A673 (cell line): ENCODE data around the gene MEGF11. TPM values are rescaled to one million over a fixed set of nuclear protein-coding genes. Genes with fewer than 3 reads are reported as not detected.

ENCODE experiments used
- BruUV-seq: library from RNA; stranded (reverse); fragments of 400-500 nt; replicated peaks from 2 replicates; lab custom pipeline; 2021; lab: Mats Ljungman, UMichigan
- CTCF ChIA-PET: fragments of 300-600 bp; sonication (Branson Sonifier 250); formaldehyde crosslinking; loops from one replicate; lab custom pipeline; 2022; ENCODE audit warnings: antibody characterized with exemption; lab: Charles Lee
- POLR2A ChIA-PET: fragments of 300-600 bp; sonication (Branson Sonifier 250); formaldehyde crosslinking; loops from one replicate; lab custom pipeline; 2022; ENCODE audit warnings: antibody characterized with exemption; ENCODE audit not compliant: low non-redundant PET; lab: Charles Lee
- DNase-seq: peaks from one replicate; pipeline ENCODE4 v3.0.0-alpha.2; 2015; ENCODE audit warnings: low spot score
- H3K27ac ChIP-seq: fragments of 200-600 bp; sonication (generic); 2 replicates; pipeline ENCODE4 v1.5.1; 2016; ENCODE audit warnings: mixed run types, low read depth, mild to moderate bottlenecking, mixed read lengths, antibody characterized with exemption, low read length; ENCODE audit not compliant: poor library complexity, severe bottlenecking
- H3K27me3 ChIP-seq: fragments of 200-600 bp; sonication (generic); replicated peaks from 2 replicates; pipeline ENCODE4 v1.6.1; 2017; ENCODE audit warnings: mixed run types, low read depth, mild to moderate bottlenecking, mixed read lengths, antibody characterized with exemption, low read length; ENCODE audit not compliant: insufficient read depth, poor library complexity
- H3K36me3 ChIP-seq: fragments of 200-600 bp; sonication (generic); 2 replicates; pipeline ENCODE4 v1.6.1; 2016; ENCODE audit warnings: mixed run types, mild to moderate bottlenecking, mixed read lengths, antibody characterized with exemption, low read length; ENCODE audit not compliant: insufficient read depth, poor library complexity, severe bottlenecking
- H3K4me1 ChIP-seq: fragments of 200-600 bp; sonication (generic); 2 replicates; pipeline ENCODE4 v1.6.1; 2017; ENCODE audit warnings: mixed run types, mild to moderate bottlenecking, mixed read lengths, antibody characterized with exemption, low read length; ENCODE audit not compliant: insufficient read depth, poor library complexity, severe bottlenecking
- H3K4me3 ChIP-seq: fragments of 200-600 bp; sonication (generic); 2 replicates; pipeline ENCODE4 v1.5.1; 2016; ENCODE audit warnings: low read depth, mixed run types, mild to moderate bottlenecking, mixed read lengths, low read length; ENCODE audit not compliant: poor library complexity, severe bottlenecking
- H3K9me3 ChIP-seq: fragments of 200-600 bp; sonication (generic); 2 replicates; pipeline ENCODE4 v1.6.1; 2016; ENCODE audit warnings: mixed run types, low read depth, mild to moderate bottlenecking, mixed read lengths, antibody characterized with exemption, low read length; ENCODE audit not compliant: poor library complexity, severe bottlenecking
- CTCF ChIP-seq: fragments of 300-800, 200-600 bp; sonication (generic); conservative IDR thresholded peaks from 2 replicates; pipeline ENCODE4 v1.5.1; 2017; ENCODE audit warnings: low read depth, mild to moderate bottlenecking, antibody characterized with exemption, low read length, moderate library complexity, mixed read lengths
- EZH2 ChIP-seq: fragments of 200-600 bp; sonication (generic); IDR thresholded peaks from 2 replicates; pipeline ENCODE4 v1.6.1; 2017; ENCODE audit warnings: borderline replicate concordance, low read depth, mild to moderate bottlenecking, mixed read lengths, antibody characterized with exemption, low read length; ENCODE audit not compliant: poor library complexity, severe bottlenecking
- intact Hi-C: fragments of 100-400 bp; cut with micrococcal nuclease; formaldehyde crosslinking; loops from one replicate; pipeline ENCODE4 v1.10.0; 2022; ENCODE audit not compliant: unreplicated experiment
- total RNA-seq: library from RNA; stranded (reverse); gene quantifications from 2 replicates; pipeline ENCODE4 v1.2.3, GENCODE V29; 2021

Gene MEGF11
- total RNA-seq, 1 experiment from 2014 or later = 0.43 TPM

DNA sequence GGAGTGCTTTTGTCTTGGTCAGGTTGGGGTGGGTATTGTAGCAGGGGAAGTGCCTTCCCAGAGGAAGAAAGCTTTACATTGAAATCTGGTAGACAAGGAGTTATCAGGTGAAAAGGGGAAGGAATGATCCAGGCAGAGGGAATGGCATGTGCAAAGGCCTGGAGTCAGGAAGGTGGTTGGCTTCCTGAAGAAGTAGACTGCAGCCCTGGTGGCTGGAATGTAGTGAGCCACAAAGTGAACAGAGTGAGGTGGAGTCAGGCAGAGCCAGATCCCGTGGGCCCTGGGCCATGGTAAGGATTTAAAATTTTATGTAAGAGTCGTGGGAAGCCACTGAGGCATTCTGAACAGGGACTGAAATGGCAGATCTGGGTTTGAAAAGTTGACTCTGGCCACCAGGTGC lies 326.0 kb downstream of the MEGF11 start:
- no peaks in the 10 kb centered on the region for H3K9me3 ChIP-seq
- CTCF ChIA-PET = no interaction called here
- H3K27me3 ChIP-seq = no peaks in the 10 kb centered on the region
- no peak overlapping the region for H3K4me3 ChIP-seq
- intact Hi-C loops = no loop called here
- no TSS peak for BruUV-seq
- no peak overlapping the region for H3K27ac ChIP-seq
- no peaks in the 10 kb centered on the region for H3K4me1 ChIP-seq
- H3K36me3 ChIP-seq = no peaks in the 10 kb centered on the region
- no peak for DNase-seq
- no peak for TF ChIP-seq EZH2
- no peak for TF ChIP-seq CTCF
- POLR2A ChIA-PET = no interaction called here

- Histone ChIP-seq H3K4me3 (no peak overlapping the region), H3K9me3 (no peaks in the 10 kb centered on the region)
These were observed 326.7 kb downstream of the MEGF11 start for GRCh38 chr15:65926899-65927298.

DNA sequence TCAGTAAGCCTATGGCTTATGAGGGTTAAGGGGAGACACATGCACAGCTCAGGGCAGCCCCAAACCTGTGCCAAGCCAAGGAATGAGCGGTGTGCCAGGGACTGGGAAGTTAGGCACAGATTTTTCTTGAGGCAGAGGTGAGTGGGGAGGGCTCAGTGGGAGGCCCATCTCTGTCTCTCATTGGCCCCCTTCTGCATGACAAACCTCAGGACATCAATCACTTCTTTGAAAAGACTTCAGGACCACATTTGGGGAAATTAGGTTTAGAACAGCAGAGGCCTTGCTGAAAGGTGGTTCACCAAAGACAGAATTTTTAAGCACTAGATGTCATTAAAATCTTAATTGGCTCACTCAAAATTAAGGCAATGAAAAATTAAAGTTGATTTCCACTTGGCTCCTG lies 327.1 kb downstream of the MEGF11 start:
- TF ChIP-seq CTCF = no peak
- TF ChIP-seq EZH2 = no peak
- intact Hi-C loops = no loop called here
- Histone ChIP-seq H3K4me1 (no peaks in the 10 kb centered on the region), H3K27ac (no peak overlapping the region), H3K36me3 (no peaks in the 10 kb centered on the region), H3K9me3 (no peaks in the 10 kb centered on the region), H3K27me3 (no peaks in the 10 kb centered on the region), H3K4me3 (no peak overlapping the region)
- POLR2A ChIA-PET = no interaction called here
- no peak for DNase-seq
- BruUV-seq = no TSS peak
- CTCF ChIA-PET = no interaction called here

More at GRCh38 chr15:65926899-65927298, 326.7 kb downstream of the MEGF11 start:
- intact Hi-C loops = no loop called here
- no peak for DNase-seq
- ChIA-PET CTCF (no interaction called here), POLR2A (no interaction called here)
- Histone ChIP-seq H3K4me1 (no peaks in the 10 kb centered on the region), H3K27me3 (no peaks in the 10 kb centered on the region), H3K27ac (no peak overlapping the region), H3K36me3 (no peaks in the 10 kb centered on the region)
- TF ChIP-seq EZH2 (no peak), CTCF (no peak)
- no TSS peak for BruUV-seq
